HL-60 (cell line): ENCODE results near the gene CLIC1.

Experiments
- GABPA ChIP-seq: IDR thresholded peaks from 2 replicates; pipeline ENCODE4 v1.6.1; 2012; ENCODE audit warnings: low read depth
- POLR2AphosphoS5 ChIP-seq: IDR thresholded peaks from 2 replicates; pipeline ENCODE4 v1.6.1; 2012; ENCODE audit warnings: low read depth
- TF ChIP-seq, protein P1 (sequence below): IDR thresholded peaks from one replicate; pipeline ENCODE4 v1.5.1; 2011; ENCODE audit warnings: low read length, control low read depth, inconsistent platforms; ENCODE audit not compliant: insufficient read depth

DNA sequence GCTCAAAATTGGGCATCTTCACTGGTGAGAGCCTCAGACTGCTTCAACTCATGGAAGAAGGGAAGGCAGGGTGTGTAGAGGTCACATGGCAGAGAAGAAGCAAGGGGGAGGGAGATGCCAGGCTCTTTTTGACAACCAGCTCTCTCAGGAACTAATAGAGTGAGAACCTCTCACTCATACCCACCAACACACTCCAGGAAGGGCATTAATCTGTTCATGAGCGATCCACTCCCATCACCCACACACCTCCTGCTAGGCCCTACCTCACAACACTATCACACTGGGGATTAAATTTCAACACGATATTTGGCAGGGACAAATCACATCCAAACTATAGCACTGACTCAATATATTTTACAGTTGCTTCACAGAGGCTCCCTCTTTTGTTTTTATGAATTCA, 5.5 kb upstream of the CLIC1 start:
- TF ChIP-seq, protein P1, sequence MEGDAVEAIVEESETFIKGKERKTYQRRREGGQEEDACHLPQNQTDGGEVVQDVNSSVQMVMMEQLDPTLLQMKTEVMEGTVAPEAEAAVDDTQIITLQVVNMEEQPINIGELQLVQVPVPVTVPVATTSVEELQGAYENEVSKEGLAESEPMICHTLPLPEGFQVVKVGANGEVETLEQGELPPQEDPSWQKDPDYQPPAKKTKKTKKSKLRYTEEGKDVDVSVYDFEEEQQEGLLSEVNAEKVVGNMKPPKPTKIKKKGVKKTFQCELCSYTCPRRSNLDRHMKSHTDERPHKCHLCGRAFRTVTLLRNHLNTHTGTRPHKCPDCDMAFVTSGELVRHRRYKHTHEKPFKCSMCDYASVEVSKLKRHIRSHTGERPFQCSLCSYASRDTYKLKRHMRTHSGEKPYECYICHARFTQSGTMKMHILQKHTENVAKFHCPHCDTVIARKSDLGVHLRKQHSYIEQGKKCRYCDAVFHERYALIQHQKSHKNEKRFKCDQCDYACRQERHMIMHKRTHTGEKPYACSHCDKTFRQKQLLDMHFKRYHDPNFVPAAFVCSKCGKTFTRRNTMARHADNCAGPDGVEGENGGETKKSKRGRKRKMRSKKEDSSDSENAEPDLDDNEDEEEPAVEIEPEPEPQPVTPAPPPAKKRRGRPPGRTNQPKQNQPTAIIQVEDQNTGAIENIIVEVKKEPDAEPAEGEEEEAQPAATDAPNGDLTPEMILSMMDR, result no peak
- TF ChIP-seq POLR2AphosphoS5, result no peak
- no peak for TF ChIP-seq GABPA
